Neuronal stem cell (in vitro differentiated cells): ENCODE data around the gene CLRN2. TPM values are rescaled to one million over a fixed set of nuclear protein-coding genes. Genes with fewer than 3 reads are reported as not detected.

ENCODE experiments used
- DNase-seq: peaks from one replicate; pipeline ENCODE4 v3.0.0-alpha.2; 2013; ENCODE audit warnings: low spot score
- H2AFZ ChIP-seq: one replicate; pipeline ENCODE4 v1.6.1; 2013; ENCODE audit warnings: mild to moderate bottlenecking, low read length, inconsistent platforms
- H2AK5ac ChIP-seq: 2 replicates; pipeline ENCODE4 v1.6.1; 2013; ENCODE audit warnings: low read depth, mild to moderate bottlenecking, inconsistent platforms, low read length, moderate library complexity, mixed read lengths
- H2BK120ac ChIP-seq: 2 replicates; pipeline ENCODE4 v1.6.1; 2013; ENCODE audit warnings: low read depth, mild to moderate bottlenecking, inconsistent platforms, low read length, moderate library complexity, mixed read lengths
- H2BK12ac ChIP-seq: one replicate; pipeline ENCODE4 v1.6.1; 2013; ENCODE audit warnings: low read length, inconsistent platforms
- H2BK15ac ChIP-seq: 2 replicates; pipeline ENCODE4 v1.6.1; 2013; ENCODE audit warnings: mild to moderate bottlenecking, low read length, inconsistent platforms, mixed read lengths
- H2BK5ac ChIP-seq: one replicate; pipeline ENCODE4 v1.6.1; 2013; ENCODE audit warnings: inconsistent platforms, mild to moderate bottlenecking, low read length, moderate library complexity
- H3K14ac ChIP-seq: one replicate; pipeline ENCODE4 v1.6.1; 2013; ENCODE audit warnings: low read length, inconsistent platforms
- H3K18ac ChIP-seq: 2 replicates; pipeline ENCODE4 v1.6.1; 2013; ENCODE audit warnings: low read length, inconsistent platforms
- H3K23ac ChIP-seq: 2 replicates; pipeline ENCODE4 v1.6.1; 2013; ENCODE audit warnings: low read depth, mild to moderate bottlenecking, mixed read lengths, low read length, inconsistent platforms; ENCODE audit not compliant: poor library complexity
- H3K27ac ChIP-seq: replicated peaks from 3 replicates; pipeline ENCODE4 v1.5.1; 2013; ENCODE audit warnings: low read length, inconsistent platforms
- H3K27me3 ChIP-seq, 3 experiments: 2 replicates each; pipeline ENCODE4 v1.6.1; 2013; ENCODE audit warnings: low read length in 3 of 3, mild to moderate bottlenecking in 2 of 3, inconsistent platforms in 1 of 3, low read depth in 1 of 3, mixed read lengths in 1 of 3, moderate library complexity in 1 of 3; ENCODE audit not compliant: control insufficient read depth in 3 of 3, insufficient read depth in 3 of 3
- H3K36me3 ChIP-seq, 2 donors: replicated peaks in 1 of 2; 2 replicates each; pipeline ENCODE4 v1.6.1; 2013; ENCODE audit warnings: low read length in 2 of 2; ENCODE audit not compliant: control insufficient read depth in 2 of 2, insufficient read depth in 2 of 2
- H3K4ac ChIP-seq: 2 replicates; pipeline ENCODE4 v1.6.1; 2013; ENCODE audit warnings: inconsistent platforms, mild to moderate bottlenecking, low read length, moderate library complexity
- H3K4me1 ChIP-seq, 2 donors: 1 replicate in 1 of 2; 2 replicates in 1 of 2; pipeline ENCODE4 v1.6.1; 2013; ENCODE audit warnings: low read length in 2 of 2, low read depth in 1 of 2; ENCODE audit not compliant: control insufficient read depth in 2 of 2, insufficient read depth in 1 of 2
- H3K4me2 ChIP-seq: one replicate; pipeline ENCODE4 v1.6.1; 2013; ENCODE audit warnings: mild to moderate bottlenecking, low read length, inconsistent platforms; ENCODE audit not compliant: insufficient read depth, poor library complexity, severe bottlenecking
- H3K4me3 ChIP-seq, 2 donors: 2 replicates each; pipeline ENCODE4 v1.5.1; 2013; ENCODE audit warnings: low read length in 2 of 2, mild to moderate bottlenecking in 2 of 2, inconsistent platforms in 1 of 2, moderate library complexity in 1 of 2
- H3K79me1 ChIP-seq: one replicate; pipeline ENCODE4 v1.6.1; 2013; ENCODE audit warnings: low read depth, mild to moderate bottlenecking, inconsistent platforms, low read length, moderate library complexity
- H3K9ac ChIP-seq: one replicate; pipeline ENCODE4 v1.6.1; 2013; ENCODE audit warnings: mild to moderate bottlenecking, low read depth, low read length, inconsistent platforms; ENCODE audit not compliant: poor library complexity
- H3K9me3 ChIP-seq, 2 donors: replicated peaks in 1 of 2; 2 replicates each; pipeline versions ENCODE3 to v1.6.1; 2013; ENCODE audit warnings: low read length in 2 of 2, mild to moderate bottlenecking in 2 of 2, inconsistent platforms in 1 of 2, low read depth in 1 of 2, mixed read lengths in 1 of 2, moderate library complexity in 1 of 2; ENCODE audit not compliant: control insufficient read depth in 2 of 2, insufficient read depth in 1 of 2
- H4K8ac ChIP-seq: one replicate; pipeline ENCODE4 v1.6.1; 2013; ENCODE audit warnings: low read depth, mild to moderate bottlenecking, inconsistent platforms, low read length, moderate library complexity
- H4K91ac ChIP-seq: one replicate; pipeline ENCODE4 v1.6.1; 2013; ENCODE audit warnings: low read length, low read depth, mild to moderate bottlenecking, inconsistent platforms; ENCODE audit not compliant: poor library complexity
- WGBS, 2 donors: extraction: QIAGEN DNeasy Blood & Tissue Kit; methylation state at CpG; one replicate each; pipeline ENCODE4 v1.1.7; 2013; ENCODE audit warnings: missing lambda C conversion rate in 2 of 2, mixed read lengths in 1 of 2; ENCODE audit not compliant: insufficient read length in 2 of 2, insufficient replicate concordance in 1 of 2; ENCODE audit errors: extremely low coverage in 2 of 2; 5-methylcytosine and 5-hydroxymethylcytosine counted together
- polyA plus RNA-seq, 2 experiments: library from polyadenylated mRNA; stranded (reverse); fragments of 200-250 nt; gene quantifications; one replicate each; pipeline ENCODE4 v1.2.3, GENCODE V29; 2013

The CLRN2 gene, protein sequence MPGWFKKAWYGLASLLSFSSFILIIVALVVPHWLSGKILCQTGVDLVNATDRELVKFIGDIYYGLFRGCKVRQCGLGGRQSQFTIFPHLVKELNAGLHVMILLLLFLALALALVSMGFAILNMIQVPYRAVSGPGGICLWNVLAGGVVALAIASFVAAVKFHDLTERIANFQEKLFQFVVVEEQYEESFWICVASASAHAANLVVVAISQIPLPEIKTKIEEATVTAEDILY
- not detected for polyA plus RNA-seq (2013, experiment 1 of 2)
- polyA plus RNA-seq (2013, experiment 2 of 2) = not detected

DNA sequence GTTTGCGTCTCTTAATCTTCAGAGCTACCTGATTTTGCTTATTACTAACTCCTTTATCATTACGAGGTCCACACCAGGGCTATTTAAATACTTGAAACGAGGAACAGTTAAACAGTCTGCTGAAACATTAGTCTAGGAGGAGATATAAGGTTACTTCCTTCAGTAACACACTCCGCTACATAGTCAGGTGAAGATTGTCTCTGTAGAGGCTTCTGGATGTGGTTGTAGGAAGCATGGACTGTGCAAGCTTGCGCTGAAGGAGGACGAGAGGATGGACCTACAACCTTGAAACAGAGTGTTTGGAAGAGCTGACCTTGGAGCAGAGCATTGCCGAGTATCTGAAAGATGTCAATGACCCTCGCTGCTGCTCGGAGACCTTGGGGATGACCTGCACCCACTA lies at the start of gene CLRN2:
Gene CLRN2, plus strand, starts transcription at position 301 of the 400 bp plus-strand sequence. CDS start 102 bp downstream, outside the sequence.
- Histone ChIP-seq H2BK120ac (no peak within 1 kb of the TSS), H3K27me3 (peaks cover 0 to 54% (median 0%) of the 10 kb centered on the region in 3 experiments), H3K36me3 (peaks cover 0 to 2% of the 10 kb centered on the region in 2 donors), H2BK12ac (no peak within 1 kb of the TSS), H2AFZ (no peak within 1 kb of the TSS), H3K4me3 (no peak within 1 kb of the TSS), H3K4ac (no peak within 1 kb of the TSS), H4K8ac (no peak within 1 kb of the TSS), H3K23ac (no peak within 1 kb of the TSS), H3K79me1 (no peaks in the 10 kb centered on the region), H3K14ac (no peak within 1 kb of the TSS), H3K27ac (no peak within 1 kb of the TSS), H2BK5ac (no peak within 1 kb of the TSS), H3K4me2 (no peak within 1 kb of the TSS), H2BK15ac (no peak within 1 kb of the TSS), H3K9ac (no peak within 1 kb of the TSS), H3K18ac (no peak within 1 kb of the TSS), H4K91ac (no peak within 1 kb of the TSS), H3K4me1 (peaks cover 5 to 8% of the 10 kb centered on the region in 2 donors), H2AK5ac (no peak within 1 kb of the TSS), H3K9me3 (no peaks in the 10 kb centered on the region)
- no peak for DNase-seq
- no CpG with 5 or more reads among the region's 9 CpGs for WGBS, 2 donors

DNA sequence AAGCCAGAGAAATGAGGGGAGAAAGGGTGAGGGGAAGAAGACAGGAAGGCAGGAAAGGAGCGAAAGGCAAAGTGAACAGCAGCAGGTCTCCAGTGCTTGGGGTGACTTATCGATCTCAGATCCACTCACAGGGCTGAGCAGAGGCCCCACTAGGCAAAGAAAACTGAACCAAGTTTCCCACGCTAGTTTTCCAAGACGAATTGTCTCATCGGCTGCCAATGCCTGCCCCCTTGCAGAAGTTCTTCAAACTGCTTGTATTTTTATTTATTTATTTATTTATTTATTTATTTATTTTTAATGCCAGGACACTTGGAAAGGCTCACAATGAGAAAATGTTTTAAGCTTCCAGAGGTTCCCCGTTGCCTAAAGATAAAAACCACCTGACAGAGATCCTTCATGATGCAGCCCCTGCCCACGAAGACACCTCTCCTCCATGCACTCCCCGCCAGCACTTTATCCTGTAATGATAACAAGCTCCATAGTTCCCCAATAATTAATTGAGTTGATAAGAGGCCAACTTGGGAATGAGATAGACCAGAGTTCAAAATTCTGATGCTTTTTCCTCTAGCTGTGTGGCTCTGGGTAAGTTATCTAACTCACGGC lies 46.2 kb upstream of the CLRN2 start:
- Histone ChIP-seq H3K4ac (no peak overlapping the region), H3K9me3 (no peaks in the 10 kb centered on the region), H3K14ac (no peak overlapping the region), H2BK15ac (no peak overlapping the region), H4K8ac (no peak overlapping the region), H3K18ac (no peak overlapping the region), H3K36me3 (no peaks in the 10 kb centered on the region), H3K4me2 (no peak overlapping the region), H3K79me1 (no peaks in the 10 kb centered on the region), H3K4me3 (no peak overlapping the region), H2BK5ac (no peak overlapping the region), H3K27ac (no peak overlapping the region), H2BK12ac (no peak overlapping the region), H3K9ac (no peak overlapping the region), H2AFZ (peak overlapping the region; percentile 54), H2AK5ac (no peak overlapping the region), H2BK120ac (no peak overlapping the region), H3K23ac (no peak overlapping the region), H3K27me3 (no peaks in the 10 kb centered on the region), H3K4me1 (peaks cover 0 to 1% of the 10 kb centered on the region in 2 donors), H4K91ac (no peak overlapping the region)
- peak; percentile 47 for DNase-seq
- WGBS, 2 donors = no CpG with 5 or more reads among the region's 9 CpGs

DNA sequence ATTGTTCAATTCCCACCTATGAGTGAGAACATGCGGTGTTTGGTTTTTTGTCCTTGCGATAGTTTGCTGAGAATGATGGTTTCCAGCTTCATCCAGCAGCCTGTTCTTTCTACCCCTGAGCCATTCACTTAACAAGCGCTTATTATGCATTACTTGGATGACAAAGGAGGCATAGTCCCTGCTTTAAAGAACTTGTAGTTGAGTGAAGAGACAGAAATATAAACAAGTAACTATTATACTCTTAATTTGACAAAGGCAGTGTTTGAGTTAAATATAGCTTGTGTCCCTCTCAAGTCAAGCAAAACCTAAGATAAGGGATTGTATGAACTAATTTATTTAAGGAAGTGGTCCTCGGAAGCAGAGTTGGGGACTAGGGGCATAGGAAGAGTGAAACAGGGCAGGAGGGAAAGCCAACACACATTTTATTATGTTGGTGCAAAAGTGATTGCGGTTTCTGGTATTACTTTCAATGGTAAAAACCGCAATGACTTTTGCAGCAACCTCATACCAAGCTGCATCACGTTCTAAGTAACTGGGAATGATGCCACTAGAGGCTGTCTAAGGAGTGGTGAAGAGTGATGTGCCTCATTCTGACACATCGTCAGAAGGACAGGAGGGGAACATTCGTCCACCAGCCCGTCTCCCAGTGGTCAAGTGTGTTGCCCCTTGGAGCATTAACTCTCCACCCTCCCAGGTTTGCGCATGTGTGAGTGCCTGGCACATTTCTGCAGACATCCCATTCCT lies 44.9 kb upstream of the CLRN2 start:
- Histone ChIP-seq H3K4me1 (peaks cover 0 to 1% of the 10 kb centered on the region in 2 donors), H3K4me3 (no peak overlapping the region), H3K27ac (no peak overlapping the region), H3K4me2 (no peak overlapping the region), H3K4ac (no peak overlapping the region), H3K79me1 (no peaks in the 10 kb centered on the region), H4K91ac (no peak overlapping the region), H3K23ac (no peak overlapping the region), H2BK12ac (no peak overlapping the region), H2AK5ac (no peak overlapping the region), H2BK120ac (no peak overlapping the region), H2AFZ (no peak overlapping the region), H3K36me3 (no peaks in the 10 kb centered on the region), H3K27me3 (no peaks in the 10 kb centered on the region), H3K14ac (no peak overlapping the region), H3K9me3 (no peaks in the 10 kb centered on the region), H2BK15ac (no peak overlapping the region), H3K9ac (no peak overlapping the region), H2BK5ac (peak overlapping the region; percentile 19), H4K8ac (no peak overlapping the region), H3K18ac (no peak overlapping the region)
- no CpG with 5 or more reads among the region's 11 CpGs for WGBS, 2 donors
- DNase-seq = no peak

DNA sequence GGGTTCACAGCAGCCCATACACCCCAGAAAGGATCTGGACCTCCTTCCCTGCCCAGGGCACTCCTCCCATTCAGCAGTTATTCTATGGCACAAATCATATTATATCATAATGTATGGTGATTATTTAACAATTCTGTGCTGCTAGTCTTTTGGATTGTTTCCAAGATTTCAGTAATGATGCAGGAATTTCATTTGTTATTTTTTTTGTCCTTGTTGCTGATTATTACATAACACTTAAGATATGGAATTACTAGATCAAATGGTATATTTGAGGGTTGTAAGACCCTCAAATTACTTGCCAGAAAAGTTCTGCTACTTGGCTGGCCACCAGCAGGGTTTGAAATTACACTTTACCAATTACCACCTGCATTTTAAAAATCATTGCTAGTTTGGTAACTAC lies 39.5 kb upstream of the CLRN2 start:
- Histone ChIP-seq H3K14ac (no peak overlapping the region), H2BK12ac (no peak overlapping the region), H2AK5ac (no peak overlapping the region), H3K23ac (no peak overlapping the region), H3K4me2 (no peak overlapping the region), H2BK5ac (no peak overlapping the region), H2BK15ac (no peak overlapping the region), H3K27me3 (no peaks in the 10 kb centered on the region), H3K18ac (no peak overlapping the region), H3K4ac (no peak overlapping the region), H2AFZ (no peak overlapping the region), H3K27ac (no peak overlapping the region), H3K9ac (no peak overlapping the region), H3K79me1 (no peaks in the 10 kb centered on the region), H3K9me3 (no peaks in the 10 kb centered on the region), H2BK120ac (no peak overlapping the region), H4K8ac (no peak overlapping the region), H3K36me3 (no peaks in the 10 kb centered on the region), H3K4me3 (no peak overlapping the region), H3K4me1 (no peaks in the 10 kb centered on the region), H4K91ac (no peak overlapping the region)
- no peak for DNase-seq
